ENCODE measurements around the gene SCD5. TPM values are rescaled to one million over a fixed set of nuclear protein-coding genes. Genes with fewer than 3 reads are reported as not detected.

The SCD5 gene
- total and polyA plus RNA-seq, 2 of the 4 experiments (the other 2 are of a cell fraction) = 12.4 to 13.5 TPM

DNA sequence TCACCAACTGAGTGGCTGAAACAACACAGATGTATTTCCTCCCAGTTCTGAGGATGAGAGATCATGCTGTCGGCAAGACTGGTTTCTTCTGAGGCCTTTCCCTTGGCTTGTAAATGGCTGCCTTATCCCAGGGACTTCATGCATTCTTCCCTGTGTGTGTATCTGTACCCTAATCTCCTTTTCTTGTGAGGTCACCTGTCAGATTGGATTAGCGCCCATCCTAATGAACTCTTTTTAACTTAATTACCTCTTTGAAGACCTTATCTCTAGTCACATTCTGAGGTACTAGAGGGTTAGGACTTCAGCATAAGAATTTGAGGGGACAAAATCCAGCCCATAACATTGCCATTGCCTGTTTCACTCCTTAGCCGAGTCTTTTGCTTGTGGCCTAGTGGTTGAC lies 177.3 kb downstream of the SCD5 start:
- intact Hi-C loops (cut with micrococcal nuclease) = no loop called here
- H2BK5ac ChIP-seq (ENCODE audit: low read depth, low read length, poor library complexity, severe bottlenecking) = no peak overlapping the region
- peaks cover 22% of the 10 kb centered on the region for H3K27me3 ChIP-seq (ENCODE audit: control insufficient read depth, insufficient read depth, low read length)
- H3K4me1 ChIP-seq (ENCODE audit: control insufficient read depth, insufficient read depth, low read length) = no peaks in the 10 kb centered on the region
- ATAC-seq (ENCODE audit: low read depth) (no peak), DNase-seq (no peak)
- no peak overlapping the region for H3K14ac ChIP-seq (replicated peaks; ENCODE audit: low read depth, low read length)
- in situ Hi-C loops (cut with MboI; ENCODE audit: low sequenced_read_pairs) = no loop called here
- no peak overlapping the region for H4K8ac ChIP-seq (ENCODE audit: low read depth in 2 of 2, low read length in 2 of 2)
- H3K9me1 ChIP-seq (ENCODE audit: insufficient read depth, low read length) = no peaks in the 10 kb centered on the region
- dilution Hi-C loops (cut with HindIII; ENCODE audit: low sequenced_read_pairs, unreplicated experiment) = no loop called here
- no peak for TF ChIP-seq RCOR1 (IDR thresholded peaks at IDR 0.05; ENCODE audit: insufficient replicate concordance, low read length)
- TF ChIP-seq RFX5 (IDR thresholded peaks at IDR 0.05; ENCODE audit: low read depth, low read length) = no peak
- no peak for TF ChIP-seq NFE2L2 (IDR thresholded peaks at IDR 0.05; ENCODE audit: low read depth, low read length)
- TF ChIP-seq MAZ (IDR thresholded peaks at IDR 0.05; ENCODE audit: borderline replicate concordance, low read depth, low read length) = no peak
- TF ChIP-seq FOS (IDR thresholded peaks at IDR 0.05; ENCODE audit: low read depth, low read length) = no peak
- TF ChIP-seq, protein P1, sequence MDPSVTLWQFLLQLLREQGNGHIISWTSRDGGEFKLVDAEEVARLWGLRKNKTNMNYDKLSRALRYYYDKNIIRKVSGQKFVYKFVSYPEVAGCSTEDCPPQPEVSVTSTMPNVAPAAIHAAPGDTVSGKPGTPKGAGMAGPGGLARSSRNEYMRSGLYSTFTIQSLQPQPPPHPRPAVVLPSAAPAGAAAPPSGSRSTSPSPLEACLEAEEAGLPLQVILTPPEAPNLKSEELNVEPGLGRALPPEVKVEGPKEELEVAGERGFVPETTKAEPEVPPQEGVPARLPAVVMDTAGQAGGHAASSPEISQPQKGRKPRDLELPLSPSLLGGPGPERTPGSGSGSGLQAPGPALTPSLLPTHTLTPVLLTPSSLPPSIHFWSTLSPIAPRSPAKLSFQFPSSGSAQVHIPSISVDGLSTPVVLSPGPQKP (IDR thresholded peaks at IDR 0.05; ENCODE audit: borderline replicate concordance, low read depth, low read length) = no peak
- no peak overlapping the region for H2AK5ac ChIP-seq (ENCODE audit: low read depth, low read length)
- ChIA-PET POLR2A (ENCODE audit: unreplicated experiment) (no interaction called here), CTCF (no interaction called here)
- H3K36me3 ChIP-seq (ENCODE audit: control insufficient read depth, insufficient read depth, low read length) = no peaks in the 10 kb centered on the region
- no peak overlapping the region for H3K4me2 ChIP-seq (ENCODE audit: low read depth, low read length)
- no peak overlapping the region for H3K4ac ChIP-seq (ENCODE audit: low read depth, low read length)
- H3K18ac ChIP-seq (ENCODE audit: low read depth, low read length) = no peak overlapping the region
- no peak overlapping the region for H3K9ac ChIP-seq (ENCODE audit: low read depth, low read length)
- H3K79me1 ChIP-seq (ENCODE audit: low read depth in 1 of 2, low read length in 2 of 2) = no peaks in the 10 kb centered on the region
- no peak overlapping the region for H2BK15ac ChIP-seq (ENCODE audit: low read depth, low read length)
- H3K4me3 ChIP-seq (ENCODE audit: insufficient read depth, low read depth, low read length) = no peak overlapping the region
- WGBS, 2 experiments (ENCODE audit: extremely low coverage in 2 of 2, insufficient read length in 1 of 2) = 40% methylated on average over 1 of the region's 3 CpGs; no CpG with 5 or more reads in 1 of the 2 experiments
- no peak overlapping the region for H2BK120ac ChIP-seq (ENCODE audit: low read depth, low read length)
- no peaks in the 10 kb centered on the region for H4K20me1 ChIP-seq (ENCODE audit: insufficient read depth, low read length)
- H2AK9ac ChIP-seq (replicated peaks; ENCODE audit: low read depth, low read length, poor library complexity) = no peak overlapping the region
- H3K9me3 ChIP-seq (ENCODE audit: control insufficient read depth, insufficient read depth, low read length) = no peaks in the 10 kb centered on the region
- H3K27ac ChIP-seq (ENCODE audit: insufficient read depth, low read length) = no peak overlapping the region
- no peak overlapping the region for H3K23ac ChIP-seq (ENCODE audit: low read depth, low read length)
- no peak overlapping the region for H3K56ac ChIP-seq (ENCODE audit: extremely low read depth, insufficient read depth, low read length)
- H4K5ac ChIP-seq (ENCODE audit: low read depth, low read length) = no peak overlapping the region
- no TSS peak for BruUV-seq (replicated peaks)
- H4K91ac ChIP-seq (ENCODE audit: insufficient read depth, low read depth, low read length) = no peak overlapping the region
- H2AFZ ChIP-seq (replicated peaks; ENCODE audit: low read length, poor library complexity) = no peak overlapping the region
- H2BK20ac ChIP-seq (ENCODE audit: low read depth, low read length) = no peak overlapping the region

Data from IMR-90 (cell line).